Neural cell (in vitro differentiated cells): Measurements from ENCODE around the gene MLLT6. TPM values are rescaled to one million over a fixed set of nuclear protein-coding genes. Genes with fewer than 3 reads are reported as not detected.

Source experiments
- H2AFZ ChIP-seq: fragments of 200-600, 300-800 bp; sonication (generic), shearing (Covaris generic); 2 replicates; pipeline ENCODE4 v1.6.0; 2014; ENCODE audit warnings: low read depth, mild to moderate bottlenecking, antibody characterized with exemption, low read length, moderate library complexity
- H3F3A ChIP-seq: fragments of 200-600 bp; shearing (Covaris generic); 2 replicates; pipeline ENCODE4 v1.6.1; 2016; ENCODE audit warnings: mild to moderate bottlenecking, moderate library complexity, mixed read lengths, antibody characterized with exemption, low read length; ENCODE audit not compliant: insufficient read depth, poor library complexity, severe bottlenecking
- H3K27ac ChIP-seq: fragments of 200-600, 300-800 bp; sonication (generic), shearing (Covaris generic); 2 replicates; pipeline ENCODE4 v1.5.1; 2014; ENCODE audit warnings: mild to moderate bottlenecking, low read length, moderate library complexity
- H3K27me3 ChIP-seq: fragments of 300-800, 200-600 bp; sonication (generic), shearing (Covaris generic); 2 replicates; pipeline ENCODE4 v1.6.0; 2014; ENCODE audit warnings: mild to moderate bottlenecking, low read depth, low read length, moderate library complexity; ENCODE audit not compliant: insufficient read depth
- H3K36me3 ChIP-seq: fragments of 300-800, 200-600 bp; sonication (generic), shearing (Covaris generic); 2 replicates; pipeline ENCODE4 v1.5.1; 2014; ENCODE audit warnings: mild to moderate bottlenecking, antibody characterized with exemption, low read length, moderate library complexity; ENCODE audit not compliant: insufficient read depth
- H3K4me2 ChIP-seq: fragments of 300-800, 200-600 bp; sonication (generic), shearing (Covaris generic); 2 replicates; pipeline ENCODE4 v1.6.0; 2014; ENCODE audit warnings: mild to moderate bottlenecking, low read length
- H3K4me3 ChIP-seq: fragments of 300-800, 200-600 bp; sonication (generic), shearing (Covaris generic); 2 replicates; pipeline ENCODE4 v1.5.1; 2014; ENCODE audit warnings: mild to moderate bottlenecking, low read length, moderate library complexity
- H3K79me2 ChIP-seq: fragments of 200-600 bp; shearing (Covaris generic); replicated peaks from 2 replicates; pipeline ENCODE4 v1.6.0; 2014; ENCODE audit warnings: mild to moderate bottlenecking, low read length, moderate library complexity; ENCODE audit not compliant: insufficient read depth
- H3K9ac ChIP-seq: fragments of 300-800, 200-600 bp; sonication (generic), shearing (Covaris generic); 2 replicates; pipeline ENCODE4 v1.6.1; 2016; ENCODE audit warnings: mild to moderate bottlenecking, low read length, mixed read lengths
- H3K9me2 ChIP-seq: fragments of 200-600 bp; shearing (Covaris generic); 2 replicates; pipeline ENCODE4 v1.6.1; 2016; ENCODE audit warnings: mild to moderate bottlenecking, low read length, mixed read lengths; ENCODE audit not compliant: insufficient read depth
- H3K9me3 ChIP-seq: fragments of 200-600, 300-800 bp; sonication (generic), shearing (Covaris generic); 2 replicates; pipeline ENCODE4 v1.6.1; 2016; ENCODE audit warnings: mild to moderate bottlenecking, mixed run types, low read length, moderate library complexity, mixed read lengths
- H4K20me1 ChIP-seq: fragments of 200-600 bp; shearing (Covaris generic); 2 replicates; pipeline ENCODE4 v1.6.1; 2016; ENCODE audit warnings: mild to moderate bottlenecking, mixed run types; ENCODE audit not compliant: insufficient read depth
- CTCF ChIP-seq: fragments of 450-650 bp; IDR thresholded peaks from 2 replicates; pipeline ENCODE4 v1.5.1; 2014; ENCODE audit warnings: antibody characterized with exemption, mild to moderate bottlenecking, moderate library complexity; ENCODE audit not compliant: poor library complexity, severe bottlenecking
- EP300 ChIP-seq: fragments of 450-650 bp; conservative IDR thresholded peaks from 2 replicates; pipeline ENCODE4 v1.6.1; 2014; ENCODE audit warnings: antibody characterized with exemption, mild to moderate bottlenecking, moderate library complexity; ENCODE audit not compliant: poor library complexity, severe bottlenecking
- EZH2 ChIP-seq: fragments of 200-600, 300-800 bp; shearing (Covaris generic), sonication (generic); IDR thresholded peaks from 2 replicates; pipeline ENCODE4 v1.6.1; 2014; ENCODE audit warnings: antibody characterized with exemption, low read length, borderline replicate concordance, mild to moderate bottlenecking; ENCODE audit not compliant: insufficient read depth, poor library complexity, severe bottlenecking
- MXI1 ChIP-seq: fragments of 450-650 bp; conservative IDR thresholded peaks from 2 replicates; pipeline ENCODE4 v1.6.1; 2014; ENCODE audit warnings: antibody characterized with exemption, mild to moderate bottlenecking; ENCODE audit not compliant: poor library complexity, severe bottlenecking
- POLR2AphosphoS5 ChIP-seq: IDR thresholded peaks from 2 replicates; pipeline ENCODE4 v1.6.1; 2012
- RAD21 ChIP-seq: fragments of 450-650 bp; conservative IDR thresholded peaks from 2 replicates; pipeline ENCODE4 v1.6.1; 2014; ENCODE audit warnings: antibody characterized with exemption, mild to moderate bottlenecking, moderate library complexity
- REST ChIP-seq: IDR thresholded peaks from 2 replicates; pipeline ENCODE4 v1.6.1; 2012; ENCODE audit warnings: borderline replicate concordance
- SMC3 ChIP-seq: fragments of 450-650 bp; conservative IDR thresholded peaks from 2 replicates; pipeline ENCODE4 v1.6.1; 2014; ENCODE audit warnings: antibody characterized with exemption, mild to moderate bottlenecking, moderate library complexity; ENCODE audit not compliant: poor library complexity
- TAF1 ChIP-seq: IDR thresholded peaks from 2 replicates; pipeline ENCODE4 v1.6.1; 2012; ENCODE audit warnings: low read depth
- polyA plus RNA-seq: library from polyadenylated mRNA; depleted of rRNA; stranded (reverse); fragments of >200 nt; gene quantifications from 2 replicates; pipeline ENCODE4 v1.2.3, GENCODE V29; 2014

The MLLT6 gene
- polyA plus RNA-seq, 1 donor from 2014 or later = 19.7 TPM

GRCh38 chr17:38667099-38667786, 37.8 kb upstream of the MLLT6 start:
- peaks cover 45% of the 10 kb centered on the region for H3K27me3 ChIP-seq
- H4K20me1 ChIP-seq = no peaks in the 10 kb centered on the region
- no peak overlapping the region for H3K9ac ChIP-seq
- no peak overlapping the region for H2AFZ ChIP-seq
- H3K27ac ChIP-seq = no peak overlapping the region
- H3K36me3 ChIP-seq = no peaks in the 10 kb centered on the region
- H3F3A ChIP-seq = no peaks in the 10 kb centered on the region
- TF ChIP-seq EZH2 (no peak), TAF1 (no peak), CTCF (peak; percentile 99), RAD21 (peak; percentile 99), SMC3 (peak; percentile 97), POLR2AphosphoS5 (no peak), REST (no peak), MXI1 (no peak), EP300 (no peak)
- H3K9me2 ChIP-seq = no peaks in the 10 kb centered on the region
- no peak overlapping the region for H3K4me2 ChIP-seq
- no peaks in the 10 kb centered on the region for H3K9me3 ChIP-seq
- no peaks in the 10 kb centered on the region for H3K79me2 ChIP-seq
- H3K4me3 ChIP-seq = no peak overlapping the region

- Histone ChIP-seq H4K20me1 (no peaks in the 10 kb centered on the region), H3K9me3 (no peaks in the 10 kb centered on the region), H2AFZ (no peak overlapping the region), H3K27ac (no peak overlapping the region), H3F3A (no peaks in the 10 kb centered on the region), H3K4me3 (no peak overlapping the region), H3K27me3 (peaks cover 50% of the 10 kb centered on the region), H3K4me2 (no peak overlapping the region), H3K9ac (no peak overlapping the region), H3K36me3 (no peaks in the 10 kb centered on the region), H3K79me2 (no peaks in the 10 kb centered on the region), H3K9me2 (no peaks in the 10 kb centered on the region)
- TF ChIP-seq POLR2AphosphoS5 (no peak), MXI1 (no peak), RAD21 (no peak), SMC3 (no peak), REST (no peak)
Measured at GRCh38 chr17:38667787-38668122, 37.3 kb upstream of the MLLT6 start.
